Astrocyte (in vitro differentiated cells and primary cell): Measurements from ENCODE around the gene PDE7B. TPM values are rescaled to one million over a fixed set of nuclear protein-coding genes. Genes with fewer than 3 reads are reported as not detected.

Experiments used
- DNase-seq: peaks from one replicate; pipeline ENCODE4 v3.0.0-alpha.2; 2010; ENCODE audit warnings: low read depth
- FAIRE-seq: peaks from 2 replicates; lab custom pipeline; 2011; peaks lifted over from hg19 to GRCh38; lab: Jason Lieb, UNC
- H2AFZ ChIP-seq: 2 replicates; pipeline ENCODE4 v1.6.0; 2012; ENCODE audit warnings: low read depth, low read length, inconsistent platforms
- H3K27ac ChIP-seq: 2 replicates; pipeline ENCODE4 v1.5.1; 2011; ENCODE audit warnings: low read depth, low read length, inconsistent platforms
- H3K27me3 ChIP-seq: 2 replicates; pipeline ENCODE4 v1.6.0; 2011; ENCODE audit warnings: low read length, inconsistent platforms; ENCODE audit not compliant: insufficient read depth
- H3K36me3 ChIP-seq: 2 replicates; pipeline ENCODE4 v1.5.1; 2011; ENCODE audit warnings: low read length, inconsistent platforms; ENCODE audit not compliant: insufficient read depth
- H3K4me1 ChIP-seq: 2 replicates; pipeline ENCODE4 v1.5.1; 2011; ENCODE audit warnings: low read length, inconsistent platforms; ENCODE audit not compliant: insufficient read depth
- H3K4me2 ChIP-seq: 2 replicates; pipeline ENCODE4 v1.6.0; 2012; ENCODE audit warnings: low read length, inconsistent platforms
- H3K4me3 ChIP-seq: 2 replicates; pipeline ENCODE4 v1.5.1; 2011; ENCODE audit warnings: low read depth, mild to moderate bottlenecking, low read length, inconsistent platforms; ENCODE audit not compliant: insufficient read depth
- H3K79me2 ChIP-seq: 2 replicates; pipeline ENCODE4 v1.6.0; 2012; ENCODE audit warnings: mild to moderate bottlenecking, low read length, inconsistent platforms; ENCODE audit not compliant: insufficient read depth
- H3K9ac ChIP-seq: 2 replicates; pipeline ENCODE4 v1.6.0; 2012; ENCODE audit warnings: mild to moderate bottlenecking, low read length, inconsistent platforms
- H3K9me3 ChIP-seq: 2 replicates; pipeline ENCODE4 v1.5.1; 2012; ENCODE audit warnings: low read depth, mild to moderate bottlenecking, low read length, inconsistent platforms; ENCODE audit not compliant: insufficient read depth
- H4K20me1 ChIP-seq: 2 replicates; pipeline ENCODE4 v1.6.0; 2012; ENCODE audit warnings: low read length, inconsistent platforms; ENCODE audit not compliant: insufficient read depth
- H3K27ac Mint-ChIP-seq: one replicate; pipeline ENCODE4 v1.8.0; 2021; ENCODE audit warnings: mild to moderate bottlenecking, mixed read lengths; ENCODE audit not compliant: unreplicated experiment
- H3K27me3 Mint-ChIP-seq: one replicate; pipeline ENCODE4 v1.8.0; 2021; ENCODE audit warnings: low read depth, mixed read lengths; ENCODE audit not compliant: unreplicated experiment
- H3K36me3 Mint-ChIP-seq: one replicate; pipeline ENCODE4 v1.8.0; 2021; ENCODE audit warnings: low read depth, mixed read lengths; ENCODE audit not compliant: unreplicated experiment
- H3K4me1 Mint-ChIP-seq: one replicate; pipeline ENCODE4 v1.8.0; 2021; ENCODE audit warnings: low read depth, mixed read lengths; ENCODE audit not compliant: unreplicated experiment
- H3K4me3 Mint-ChIP-seq: one replicate; pipeline ENCODE4 v1.8.0; 2021; ENCODE audit warnings: mild to moderate bottlenecking, moderate library complexity, mixed read lengths; ENCODE audit not compliant: unreplicated experiment
- H3K9me3 Mint-ChIP-seq: one replicate; pipeline ENCODE4 v1.8.0; 2021; ENCODE audit warnings: mild to moderate bottlenecking, mixed read lengths; ENCODE audit not compliant: unreplicated experiment
- CTCF ChIP-seq: IDR thresholded peaks from 2 replicates; pipeline ENCODE4 v1.5.1; 2011; ENCODE audit warnings: low read depth, mild to moderate bottlenecking, inconsistent platforms, low read length, moderate library complexity; ENCODE audit not compliant: insufficient read depth
- EZH2 ChIP-seq: IDR thresholded peaks from 2 replicates; pipeline ENCODE4 v1.6.1; 2012; ENCODE audit warnings: mild to moderate bottlenecking, low read length, inconsistent platforms; ENCODE audit not compliant: insufficient read depth
- total RNA-seq: library from RNA; stranded (reverse); gene quantifications from 2 replicates; pipeline ENCODE4 v1.2.1, GENCODE V29; 2021

Gene PDE7B
- total RNA-seq, 1 donor from 2014 or later, result 0.27 TPM

- DNase-seq, result peak; percentile 68
- H3K9me3 Mint-ChIP-seq, result no peaks in the 10 kb centered on the region
- no peak overlapping the region for H3K9ac ChIP-seq
- no peak for TF ChIP-seq EZH2
- no peak for TF ChIP-seq CTCF
- H2AFZ ChIP-seq, result no peak overlapping the region
- H4K20me1 ChIP-seq, result no peaks in the 10 kb centered on the region
- H3K4me3 Mint-ChIP-seq, result no peak overlapping the region
- no peaks in the 10 kb centered on the region for H3K27me3 ChIP-seq
- H3K27ac ChIP-seq, result no peak overlapping the region
- no peak for FAIRE-seq
- no peaks in the 10 kb centered on the region for H3K27me3 Mint-ChIP-seq
- peaks cover 33% of the 10 kb centered on the region for H3K4me1 ChIP-seq
- H3K36me3 ChIP-seq, result no peaks in the 10 kb centered on the region
- H3K79me2 ChIP-seq, result no peaks in the 10 kb centered on the region
- no peaks in the 10 kb centered on the region for H3K9me3 ChIP-seq
- no peaks in the 10 kb centered on the region for H3K36me3 Mint-ChIP-seq
- no peak overlapping the region for H3K4me3 ChIP-seq
- peak overlapping the region; percentile 13 for H3K4me2 ChIP-seq
- no peak overlapping the region for H3K27ac Mint-ChIP-seq
- peaks cover 18% of the 10 kb centered on the region for H3K4me1 Mint-ChIP-seq
These were observed 53.2 kb downstream of the PDE7B start for GRCh38 chr6:135904666-135905065.

- TF ChIP-seq EZH2, result no peak
- no peak for TF ChIP-seq CTCF
- peak overlapping the region; percentile 6 for H3K27ac ChIP-seq
- no peak overlapping the region for H3K9ac ChIP-seq
- no peak overlapping the region for H3K4me2 ChIP-seq
- peaks cover 18% of the 10 kb centered on the region for H3K4me1 Mint-ChIP-seq
- no peaks in the 10 kb centered on the region for H3K27me3 ChIP-seq
- H3K9me3 Mint-ChIP-seq, result no peaks in the 10 kb centered on the region
- H4K20me1 ChIP-seq, result no peaks in the 10 kb centered on the region
- H3K4me3 ChIP-seq, result no peak overlapping the region
- peak overlapping the region; percentile 53 for H2AFZ ChIP-seq
- H3K9me3 ChIP-seq, result no peaks in the 10 kb centered on the region
- no peaks in the 10 kb centered on the region for H3K36me3 Mint-ChIP-seq
- peaks cover 33% of the 10 kb centered on the region for H3K4me1 ChIP-seq
- no peaks in the 10 kb centered on the region for H3K27me3 Mint-ChIP-seq
- H3K36me3 ChIP-seq, result no peaks in the 10 kb centered on the region
- no peaks in the 10 kb centered on the region for H3K79me2 ChIP-seq
- DNase-seq, result peak; percentile 58
- no peak for FAIRE-seq
- H3K27ac Mint-ChIP-seq, result no peak overlapping the region
- no peak overlapping the region for H3K4me3 Mint-ChIP-seq
These were observed 54.3 kb downstream of the PDE7B start for GRCh38 chr6:135905604-135906300.

GRCh38 chr6:135906542-135906941 lies 55.0 kb downstream of the PDE7B start:
- Histone ChIP-seq H3K27ac (peak overlapping the region; percentile 39), H2AFZ (no peak overlapping the region), H3K9ac (no peak overlapping the region), H3K79me2 (no peaks in the 10 kb centered on the region), H4K20me1 (no peaks in the 10 kb centered on the region), H3K4me3 (no peak overlapping the region), H3K9me3 (no peaks in the 10 kb centered on the region), H3K27me3 (no peaks in the 10 kb centered on the region), H3K4me1 (peaks cover 33% of the 10 kb centered on the region), H3K36me3 (no peaks in the 10 kb centered on the region), H3K4me2 (peak overlapping the region; percentile 15)
- Mint-ChIP-seq H3K4me1 (peaks cover 20% of the 10 kb centered on the region), H3K27ac (no peak overlapping the region), H3K27me3 (no peaks in the 10 kb centered on the region), H3K4me3 (no peak overlapping the region), H3K36me3 (no peaks in the 10 kb centered on the region), H3K9me3 (no peaks in the 10 kb centered on the region)
- TF ChIP-seq CTCF (no peak), EZH2 (no peak)
- FAIRE-seq (no peak), DNase-seq (peak; percentile 78)
